DOHH2 (cell line): ENCODE measurements around the gene JARID2.

Experiments used
- H3F3A ChIP-seq: fragments of 200-600 bp; sonication (generic), shearing (Covaris generic); 2 replicates; pipeline ENCODE4 v1.6.0; 2016; ENCODE audit warnings: antibody characterized with exemption, mild to moderate bottlenecking; ENCODE audit not compliant: control insufficient read depth, insufficient read depth
- H3K27ac ChIP-seq: fragments of 200-600 bp; sonication (generic); 2 replicates; pipeline ENCODE4 v1.5.1; 2014; ENCODE audit warnings: low read depth, mild to moderate bottlenecking, low read length, moderate library complexity
- H3K27me3 ChIP-seq: fragments of 200-600 bp; sonication (generic); 2 replicates; pipeline ENCODE4 v1.6.1; 2014; ENCODE audit warnings: mild to moderate bottlenecking, low read length, mixed read lengths; ENCODE audit not compliant: control insufficient read depth
- H3K36me3 ChIP-seq: fragments of 200-600 bp; sonication (generic); 2 replicates; pipeline ENCODE4 v1.6.1; 2014; ENCODE audit warnings: mild to moderate bottlenecking, low read length, moderate library complexity, mixed read lengths; ENCODE audit not compliant: control insufficient read depth
- H3K4me1 ChIP-seq: fragments of 200-600 bp; sonication (generic); 2 replicates; pipeline ENCODE4 v1.6.1; 2014; ENCODE audit warnings: mild to moderate bottlenecking, low read length, mixed read lengths; ENCODE audit not compliant: control insufficient read depth
- H3K4me2 ChIP-seq: fragments of 200-600 bp; sonication (generic); 2 replicates; pipeline ENCODE4 v1.6.0; 2014; ENCODE audit warnings: mild to moderate bottlenecking, low read length, moderate library complexity
- H3K4me3 ChIP-seq: fragments of 200-600 bp; sonication (generic); 2 replicates; pipeline ENCODE4 v1.5.1; 2014; ENCODE audit warnings: mild to moderate bottlenecking, low read length, mixed read lengths
- H3K79me2 ChIP-seq: fragments of 200-600 bp; sonication (generic); 2 replicates; pipeline ENCODE4 v1.6.1; 2014; ENCODE audit warnings: mild to moderate bottlenecking, low read length, mixed read lengths; ENCODE audit not compliant: control insufficient read depth
- H3K9me2 ChIP-seq: fragments of 200-600 bp; sonication (generic); replicated peaks from 2 replicates; pipeline ENCODE4 v1.6.1; 2014; ENCODE audit warnings: mild to moderate bottlenecking, low read length, mixed read lengths; ENCODE audit not compliant: control insufficient read depth
- H3K9me3 ChIP-seq: fragments of 200-600 bp; sonication (generic); 2 replicates; pipeline ENCODE4 v1.6.1; 2014; ENCODE audit warnings: antibody characterized with exemption, low read length, mixed read lengths; ENCODE audit not compliant: control insufficient read depth, insufficient read depth
- H4K20me1 ChIP-seq: fragments of 200-600 bp; sonication (generic); 2 replicates; pipeline ENCODE4 v1.6.0; 2014; ENCODE audit warnings: low read depth, mild to moderate bottlenecking, antibody characterized with exemption, low read length, moderate library complexity; ENCODE audit not compliant: control insufficient read depth, insufficient read depth
- EZH2phosphoT487 ChIP-seq: fragments of 200-600 bp; sonication (generic); IDR thresholded peaks from 2 replicates; pipeline ENCODE4 v1.6.1; 2017; ENCODE audit warnings: borderline replicate concordance, mild to moderate bottlenecking, antibody characterized with exemption, low read length, moderate library complexity, mixed read lengths
- TF ChIP-seq, protein P1 (sequence below): fragments of 200-600 bp; sonication (generic); IDR thresholded peaks from one replicate; pipeline ENCODE4 v1.5.1; 2014; ENCODE audit warnings: antibody characterized with exemption, mild to moderate bottlenecking, low read depth, low read length; ENCODE audit not compliant: poor library complexity, severe bottlenecking

Gene JARID2

DNA sequence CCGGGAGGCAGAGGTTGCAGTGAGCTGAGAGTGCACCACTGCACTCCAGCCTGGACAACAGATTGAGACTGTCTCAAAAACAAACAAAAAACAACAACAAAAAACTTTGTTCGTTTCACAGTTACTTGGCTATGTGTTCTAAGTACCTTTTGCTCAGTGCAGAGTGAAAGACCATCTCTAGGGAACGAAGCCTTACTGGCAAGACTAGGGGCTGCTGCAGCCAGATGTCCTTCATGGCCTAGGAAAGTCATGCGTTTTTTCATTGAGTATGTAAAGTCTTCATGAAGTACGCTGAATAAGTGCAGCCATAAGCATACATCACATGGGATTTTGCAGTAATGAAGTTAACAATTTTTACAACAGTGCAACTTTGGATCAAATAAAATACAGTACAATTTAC, 111.1 kb downstream of the JARID2 start:
- H3K36me3 ChIP-seq = no peaks in the 10 kb centered on the region
- no peak overlapping the region for H3K4me3 ChIP-seq
- no peak overlapping the region for H3K27ac ChIP-seq
- no peaks in the 10 kb centered on the region for H3K9me3 ChIP-seq
- no peaks in the 10 kb centered on the region for H3K9me2 ChIP-seq
- no peak overlapping the region for H3K4me2 ChIP-seq
- TF ChIP-seq, protein P1, sequence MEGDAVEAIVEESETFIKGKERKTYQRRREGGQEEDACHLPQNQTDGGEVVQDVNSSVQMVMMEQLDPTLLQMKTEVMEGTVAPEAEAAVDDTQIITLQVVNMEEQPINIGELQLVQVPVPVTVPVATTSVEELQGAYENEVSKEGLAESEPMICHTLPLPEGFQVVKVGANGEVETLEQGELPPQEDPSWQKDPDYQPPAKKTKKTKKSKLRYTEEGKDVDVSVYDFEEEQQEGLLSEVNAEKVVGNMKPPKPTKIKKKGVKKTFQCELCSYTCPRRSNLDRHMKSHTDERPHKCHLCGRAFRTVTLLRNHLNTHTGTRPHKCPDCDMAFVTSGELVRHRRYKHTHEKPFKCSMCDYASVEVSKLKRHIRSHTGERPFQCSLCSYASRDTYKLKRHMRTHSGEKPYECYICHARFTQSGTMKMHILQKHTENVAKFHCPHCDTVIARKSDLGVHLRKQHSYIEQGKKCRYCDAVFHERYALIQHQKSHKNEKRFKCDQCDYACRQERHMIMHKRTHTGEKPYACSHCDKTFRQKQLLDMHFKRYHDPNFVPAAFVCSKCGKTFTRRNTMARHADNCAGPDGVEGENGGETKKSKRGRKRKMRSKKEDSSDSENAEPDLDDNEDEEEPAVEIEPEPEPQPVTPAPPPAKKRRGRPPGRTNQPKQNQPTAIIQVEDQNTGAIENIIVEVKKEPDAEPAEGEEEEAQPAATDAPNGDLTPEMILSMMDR = no peak
- TF ChIP-seq EZH2phosphoT487 = no peak
- peaks cover 42% of the 10 kb centered on the region for H3K27me3 ChIP-seq
- H4K20me1 ChIP-seq = peaks cover 52% of the 10 kb centered on the region
- peaks cover 5% of the 10 kb centered on the region; the same call in 1 of the 2 replicates for H3K79me2 ChIP-seq
- H3F3A ChIP-seq = no peaks in the 10 kb centered on the region; the same call in 1 of the 2 replicates
- peaks cover 25% of the 10 kb centered on the region for H3K4me1 ChIP-seq

DNA sequence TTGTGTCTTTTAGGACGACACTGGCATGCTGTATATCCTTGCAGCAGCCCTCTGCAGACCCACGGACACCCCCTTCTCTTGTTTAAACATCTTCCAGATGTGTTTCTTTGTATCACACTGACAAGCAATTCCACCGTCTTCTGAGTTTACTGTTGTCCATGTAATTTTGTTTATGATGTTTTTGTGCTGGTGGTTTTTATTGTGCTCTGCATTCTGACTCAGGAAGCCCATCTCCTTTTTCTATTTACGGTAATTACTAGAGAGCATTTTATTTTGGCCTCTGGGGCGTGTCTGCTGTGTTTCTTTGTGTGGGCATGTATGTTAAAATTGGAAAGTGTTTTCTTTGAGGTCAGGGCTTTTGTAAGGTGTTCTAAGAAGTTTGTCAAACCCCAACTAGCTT, 111.9 kb downstream of the JARID2 start:
- Histone ChIP-seq H3F3A (no peaks in the 10 kb centered on the region; the same call in 1 of the 2 replicates), H3K27me3 (peaks cover 37% of the 10 kb centered on the region), H4K20me1 (peaks cover 52% of the 10 kb centered on the region), H3K4me1 (peaks cover 27% of the 10 kb centered on the region), H3K9me3 (no peaks in the 10 kb centered on the region), H3K4me2 (no peak overlapping the region), H3K9me2 (no peaks in the 10 kb centered on the region), H3K79me2 (no peaks in the 10 kb centered on the region; the same call in 1 of the 2 replicates), H3K4me3 (no peak overlapping the region), H3K27ac (no peak overlapping the region), H3K36me3 (no peaks in the 10 kb centered on the region)
- TF ChIP-seq, protein P1 = no peak
- no peak for TF ChIP-seq EZH2phosphoT487

DNA sequence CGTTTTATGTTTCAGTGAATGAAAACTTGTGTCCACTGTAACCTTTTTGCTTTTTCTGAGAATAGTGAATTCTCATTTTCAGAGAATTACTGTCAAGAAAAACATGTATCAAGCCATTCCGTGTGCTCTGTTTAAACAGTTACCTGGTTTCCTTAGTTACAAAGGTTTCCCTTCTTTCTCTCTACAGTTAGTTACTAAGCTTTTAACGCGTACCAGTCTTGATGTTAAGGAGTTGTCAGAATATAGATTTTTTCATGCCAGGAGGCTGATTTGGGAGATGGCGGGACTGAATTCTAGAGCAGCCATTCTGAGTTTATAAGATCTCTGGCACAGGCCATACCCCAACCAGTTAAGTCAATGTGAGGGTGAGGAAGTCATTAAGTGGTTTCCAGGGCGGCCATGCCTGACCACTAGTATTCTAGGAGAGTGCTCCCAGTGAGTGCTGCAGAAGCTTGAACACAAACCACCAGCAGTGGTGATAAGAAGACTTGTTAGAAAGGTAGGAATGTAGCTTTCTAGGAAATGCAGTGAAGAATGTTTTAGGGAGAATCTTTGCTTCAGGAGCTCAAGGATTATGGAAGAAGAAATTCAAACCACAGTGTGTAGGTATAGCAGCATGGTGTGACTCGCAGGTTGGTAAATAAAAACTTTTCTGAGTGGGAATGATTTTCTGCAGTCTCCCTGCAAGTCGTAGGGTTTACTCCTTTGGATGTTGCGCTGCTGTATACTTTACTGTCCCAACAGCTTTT, 112.9 kb downstream of the JARID2 start:
- H3K4me1 ChIP-seq = peaks cover 36% of the 10 kb centered on the region
- no peak overlapping the region for H3K4me2 ChIP-seq

More for the DNA sequence above, 112.9 kb downstream of the JARID2 start:
- Histone ChIP-seq H4K20me1 (peaks cover 49% of the 10 kb centered on the region), H3K36me3 (no peaks in the 10 kb centered on the region), H3K9me3 (no peaks in the 10 kb centered on the region), H3K27me3 (peaks cover 37% of the 10 kb centered on the region), H3K27ac (no peak overlapping the region), H3F3A (no peaks in the 10 kb centered on the region; the same call in 1 of the 2 replicates), H3K4me3 (no peak overlapping the region), H3K79me2 (no peaks in the 10 kb centered on the region; the same call in 1 of the 2 replicates), H3K9me2 (no peaks in the 10 kb centered on the region)
- TF ChIP-seq, protein P1 = no peak
- TF ChIP-seq EZH2phosphoT487 = no peak
